Transverse colon (tissue), 4 donors: Measurements from ENCODE around the gene HOTAIR. TPM values are rescaled to one million over a fixed set of nuclear protein-coding genes. Genes with fewer than 3 reads are reported as not detected.

Source experiments
- DNase-seq: peaks from one replicate; pipeline ENCODE4 v3.0.0-alpha.2; 2019
- H3K27ac ChIP-seq, 4 donors: fragments of 200-600 bp; sonication (generic); 2 replicates each; pipeline ENCODE4 v1.5.1; 2016 to 2018; ENCODE audit warnings: inconsistent platforms in 4 of 4
- H3K27me3 ChIP-seq: fragments of 200-600 bp; sonication (generic); 2 replicates; pipeline ENCODE4 v1.5.1; 2017; ENCODE audit warnings: inconsistent platforms
- H3K36me3 ChIP-seq, 4 donors: fragments of 200-600 bp; sonication (generic); 2 replicates each; pipeline ENCODE4 v1.5.1; 2017 to 2019; ENCODE audit warnings: inconsistent platforms in 4 of 4
- H3K4me1 ChIP-seq, 4 donors: fragments of 200-600 bp; sonication (generic); 2 replicates each; pipeline ENCODE4 v1.5.1; 2017 to 2020; ENCODE audit warnings: inconsistent platforms in 4 of 4
- H3K4me3 ChIP-seq, 4 donors: fragments of 200-600 bp; sonication (generic); 1 replicate in 1 of 4; 2 replicates in 3 of 4; pipeline versions ENCODE4 v1.5.1 to v1.6.1; 2017 to 2019; ENCODE audit warnings: inconsistent platforms in 4 of 4
- H3K9me3 ChIP-seq, 2 donors: fragments of 200-600 bp; sonication (generic); 2 replicates each; pipeline ENCODE4 v1.5.1; 2017 to 2019; ENCODE audit warnings: inconsistent platforms in 2 of 2
- EP300 ChIP-seq: sonication (generic); formaldehyde crosslinking; IDR thresholded peaks from one replicate; pipeline ENCODE4 v1.6.1; 2017; ENCODE audit warnings: antibody characterized with exemption, low read depth
- POLR2A ChIP-seq: fragments of 450-650 bp; IDR thresholded peaks from one replicate; pipeline ENCODE4 v1.6.1; 2016; ENCODE audit warnings: antibody characterized with exemption, mild to moderate bottlenecking, moderate library complexity
- POLR2AphosphoS5 ChIP-seq, 3 donors: sonication (generic); formaldehyde crosslinking; IDR thresholded peaks; one replicate each; pipeline ENCODE4 v1.6.1; 2016; ENCODE audit warnings: antibody characterized with exemption in 3 of 3
- WGBS, 2 donors: methylation state at CpG; one replicate each; pipeline ENCODE4 v1.1.5; 2018; ENCODE audit warnings: low coverage in 1 of 2; 5-methylcytosine and 5-hydroxymethylcytosine counted together
- in situ Hi-C, 4 donors: fragments of 200-750 bp; cut with MboI; loops; one replicate each; pipeline versions ENCODE4 v1.15.0 to v1.15.1; 2017; ENCODE audit warnings: low sequenced_read_pairs in 3 of 4, low pct_ligation_motif_present in 1 of 4, low pct_unique_long_range_greater_than_20kb in 1 of 4
- intact Hi-C: fragments of 100-400 bp; cut with DNase I; formaldehyde crosslinking; loops from one replicate; pipeline ENCODE4 v1.15.1; 2023; ENCODE audit warnings: low total_unique reads
- total RNA-seq, 4 donors: library from RNA; depleted of rRNA; stranded (reverse); fragments of >200 nt; gene quantifications; one replicate each; pipeline ENCODE4 v1.1.0, GENCODE V29; 2016
- TF ChIP-seq, protein P1 (sequence below), 5 experiments: fragments of 200-600 bp in 3 of 5; fragments of 450-650 bp in 2 of 5; sonication (generic) in 3 of 5; IDR thresholded peaks; 1 replicate in 2 of 5; 2 replicates in 3 of 5; pipeline ENCODE4 v1.5.1; 2016 to 2017; ENCODE audit warnings: antibody characterized with exemption in 5 of 5, inconsistent platforms in 3 of 5, mild to moderate bottlenecking in 2 of 5, moderate library complexity in 1 of 5

Gene HOTAIR
- total RNA-seq, 4 donors from 2014 or later: not detected

DNA sequence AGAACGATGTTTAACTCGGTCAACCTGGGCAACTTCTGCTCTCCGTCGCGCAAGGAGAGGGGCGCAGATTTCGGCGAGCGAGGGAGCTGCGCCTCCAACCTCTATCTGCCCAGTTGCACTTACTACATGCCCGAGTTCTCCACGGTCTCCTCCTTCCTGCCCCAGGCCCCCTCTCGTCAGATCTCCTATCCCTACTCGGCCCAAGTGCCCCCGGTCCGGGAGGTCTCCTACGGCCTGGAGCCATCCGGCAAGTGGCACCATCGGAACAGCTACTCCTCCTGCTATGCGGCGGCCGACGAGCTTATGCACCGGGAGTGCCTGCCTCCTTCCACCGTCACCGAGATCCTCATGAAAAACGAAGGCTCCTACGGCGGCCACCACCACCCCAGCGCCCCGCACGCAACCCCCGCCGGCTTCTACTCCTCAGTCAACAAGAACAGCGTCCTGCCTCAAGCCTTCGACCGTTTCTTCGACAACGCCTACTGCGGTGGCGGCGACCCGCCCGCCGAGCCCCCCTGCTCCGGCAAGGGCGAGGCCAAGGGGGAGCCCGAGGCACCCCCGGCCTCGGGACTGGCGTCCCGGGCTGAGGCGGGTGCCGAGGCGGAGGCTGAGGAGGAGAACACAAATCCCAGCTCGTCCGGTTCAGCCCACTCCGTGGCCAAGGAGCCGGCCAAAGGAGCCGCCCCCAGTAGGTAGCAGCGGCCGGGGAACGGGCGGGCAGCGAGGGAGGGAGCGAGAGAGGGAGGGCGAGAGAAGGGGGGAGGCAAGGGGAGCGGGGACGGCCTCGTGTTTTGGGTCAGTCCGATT, 1.3 kb downstream of the HOTAIR start:
- intact Hi-C loops: no loop called here
- H3K27ac ChIP-seq: no peak overlapping the region
- no peak for DNase-seq
- 0 to 25% methylated on average over 1 to 71 of the region's 71 CpGs for WGBS, 2 donors
- peaks cover 3 to 31% (median 20%) of the 10 kb centered on the region in 4 donors for H3K4me1 ChIP-seq
- H3K36me3 ChIP-seq: no peaks in the 10 kb centered on the region
- in situ Hi-C loops: no loop called here
- H3K27me3 ChIP-seq: peaks cover 100% of the 10 kb centered on the region
- peaks cover 0 to 5% of the 10 kb centered on the region in 2 donors for H3K9me3 ChIP-seq
- no peak for TF ChIP-seq POLR2AphosphoS5 (IDR thresholded peaks at IDR 0.05)
- TF ChIP-seq, protein P1, sequence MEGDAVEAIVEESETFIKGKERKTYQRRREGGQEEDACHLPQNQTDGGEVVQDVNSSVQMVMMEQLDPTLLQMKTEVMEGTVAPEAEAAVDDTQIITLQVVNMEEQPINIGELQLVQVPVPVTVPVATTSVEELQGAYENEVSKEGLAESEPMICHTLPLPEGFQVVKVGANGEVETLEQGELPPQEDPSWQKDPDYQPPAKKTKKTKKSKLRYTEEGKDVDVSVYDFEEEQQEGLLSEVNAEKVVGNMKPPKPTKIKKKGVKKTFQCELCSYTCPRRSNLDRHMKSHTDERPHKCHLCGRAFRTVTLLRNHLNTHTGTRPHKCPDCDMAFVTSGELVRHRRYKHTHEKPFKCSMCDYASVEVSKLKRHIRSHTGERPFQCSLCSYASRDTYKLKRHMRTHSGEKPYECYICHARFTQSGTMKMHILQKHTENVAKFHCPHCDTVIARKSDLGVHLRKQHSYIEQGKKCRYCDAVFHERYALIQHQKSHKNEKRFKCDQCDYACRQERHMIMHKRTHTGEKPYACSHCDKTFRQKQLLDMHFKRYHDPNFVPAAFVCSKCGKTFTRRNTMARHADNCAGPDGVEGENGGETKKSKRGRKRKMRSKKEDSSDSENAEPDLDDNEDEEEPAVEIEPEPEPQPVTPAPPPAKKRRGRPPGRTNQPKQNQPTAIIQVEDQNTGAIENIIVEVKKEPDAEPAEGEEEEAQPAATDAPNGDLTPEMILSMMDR (IDR thresholded peaks at IDR 0.05): no peak
- no peak for TF ChIP-seq EP300
- TF ChIP-seq POLR2A: no peak
- peak overlapping the region in 1 of 4 donors; percentile 27 for H3K4me3 ChIP-seq

DNA sequence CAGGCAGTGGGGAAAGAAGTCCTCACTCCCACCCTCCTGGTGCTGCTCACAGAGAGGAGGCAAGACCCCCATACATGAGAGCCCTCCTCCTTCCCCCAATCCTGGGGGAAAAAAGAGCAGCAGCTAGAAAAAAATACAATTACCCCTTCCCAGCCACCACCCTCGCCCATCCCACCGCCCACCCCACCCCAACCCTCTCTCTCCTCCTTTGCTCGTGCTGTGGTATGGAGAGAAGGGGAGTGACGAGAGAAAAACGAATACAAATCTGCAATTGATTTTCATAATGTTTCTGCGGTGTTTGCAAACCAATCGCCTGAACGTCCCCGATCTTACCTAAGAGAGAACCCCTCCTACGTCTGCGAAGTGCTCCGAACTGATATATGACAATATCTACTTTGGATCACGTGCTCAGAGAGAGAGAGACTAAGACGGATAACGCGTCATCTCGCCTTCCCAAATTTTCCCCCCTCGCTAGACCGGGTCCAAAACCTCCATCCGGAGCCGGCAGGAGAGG, 2.0 kb downstream of the HOTAIR start, which contains the start of gene HOXC11:
Gene HOXC11 (plus strand): TSS at position 405 of the 514 bp plus-strand sequence. CDS start 116 bp downstream, outside the sequence.
- peaks cover 3 to 25% (median 17%) of the 10 kb centered on the region in 4 donors for H3K4me1 ChIP-seq
- TF ChIP-seq, protein P1 (IDR thresholded peaks at IDR 0.05): no peak
- TF ChIP-seq POLR2A (no peak), EP300 (no peak), POLR2AphosphoS5 (IDR thresholded peaks at IDR 0.05) (no peak)
- peak within 1 kb of the TSS in 1 of 4 donors; percentile 27 for H3K4me3 ChIP-seq
- in situ Hi-C loops (no loop called here), intact Hi-C loops (no loop called here)
- H3K9me3 ChIP-seq: peaks cover 0 to 5% of the 10 kb centered on the region in 2 donors
- H3K36me3 ChIP-seq: no peaks in the 10 kb centered on the region
- 19 to 36% methylated on average over 10 to 21 of the region's 21 CpGs for WGBS, 2 donors
- no peak within 1 kb of the TSS for H3K27ac ChIP-seq
- no peak for DNase-seq
- H3K27me3 ChIP-seq: peaks cover 100% of the 10 kb centered on the region

DNA sequence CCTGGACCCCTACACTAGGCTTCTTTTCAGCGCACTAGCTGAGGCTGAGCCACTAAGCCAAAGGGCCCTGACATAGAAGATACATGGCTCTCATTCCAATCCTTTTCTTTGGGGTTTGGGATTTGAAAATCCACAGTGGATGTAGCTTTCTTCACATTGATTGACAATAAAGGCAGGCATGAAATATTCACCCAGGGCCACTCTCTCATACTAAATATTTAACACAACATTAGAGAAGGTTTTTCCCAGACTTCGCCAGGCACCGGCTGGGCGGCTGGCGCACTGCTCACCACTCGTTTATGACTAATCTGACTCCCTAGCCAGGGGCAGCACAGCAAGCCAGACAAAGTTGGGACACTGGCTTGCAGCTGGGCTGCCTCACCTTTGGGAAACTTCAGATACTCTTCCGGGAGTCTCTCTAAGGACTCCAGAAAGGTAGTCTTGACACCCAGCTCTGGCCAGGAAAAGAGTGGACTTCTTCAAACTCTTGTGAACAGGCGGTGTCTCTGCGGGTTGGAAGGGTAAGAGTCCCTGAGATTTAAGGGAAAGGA, 2.5 kb downstream of the HOTAIR start:
- Histone ChIP-seq H3K4me3 (no peak overlapping the region), H3K4me1 (peaks cover 3 to 24% (median 17%) of the 10 kb centered on the region in 4 donors), H3K27me3 (peaks cover 100% of the 10 kb centered on the region), H3K9me3 (peaks cover 0 to 5% of the 10 kb centered on the region in 2 donors), H3K27ac (no peak overlapping the region), H3K36me3 (no peaks in the 10 kb centered on the region)
- 49 to 62% methylated on average over 7 to 9 of the region's 9 CpGs for WGBS, 2 donors
- no peak for DNase-seq
- in situ Hi-C loops: no loop called here
- intact Hi-C loops: no loop called here
- TF ChIP-seq POLR2AphosphoS5 (IDR thresholded peaks at IDR 0.05): no peak
- TF ChIP-seq, protein P1 (IDR thresholded peaks at IDR 0.05): no peak

DNA sequence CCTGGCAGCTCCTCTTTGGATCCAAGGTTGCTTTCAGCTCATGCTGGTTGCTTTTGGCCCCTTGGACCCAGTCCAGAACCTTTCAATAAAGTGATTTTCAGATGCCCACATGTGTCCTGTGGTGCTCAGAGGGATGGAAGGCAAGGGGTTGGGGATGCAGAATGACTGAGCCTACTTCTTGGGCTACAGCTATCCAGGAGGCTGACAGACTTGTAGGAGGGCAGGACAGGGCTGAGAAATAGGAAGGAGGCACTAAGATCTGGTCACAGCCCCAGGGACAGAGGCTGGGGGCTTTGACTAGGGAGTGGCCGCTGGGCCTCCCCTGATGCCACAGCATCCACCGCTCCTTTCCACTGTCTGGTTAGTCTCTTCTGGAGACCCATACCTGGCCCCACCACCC, 3.1 kb downstream of the HOTAIR start:
- Histone ChIP-seq H3K4me3 (no peak overlapping the region), H3K36me3 (no peaks in the 10 kb centered on the region), H3K27me3 (peaks cover 100% of the 10 kb centered on the region), H3K4me1 (peaks cover 3 to 26% (median 18%) of the 10 kb centered on the region in 4 donors), H3K27ac (no peak overlapping the region), H3K9me3 (peaks cover 0 to 5% of the 10 kb centered on the region in 2 donors)
- TF ChIP-seq POLR2A (no peak), EP300 (no peak), POLR2AphosphoS5 (IDR thresholded peaks at IDR 0.05) (no peak)
- TF ChIP-seq, protein P1 (IDR thresholded peaks at IDR 0.05): no peak
- in situ Hi-C loops (no loop called here), intact Hi-C loops (no loop called here)
- WGBS, 2 donors: 80% methylated on average over 2 of the region's 2 CpGs; no CpG with 5 or more reads in 1 of the 2 donors
- no peak for DNase-seq
